Islet of Langerhans (tissue), 1 donor: Measurements from ENCODE around the gene LACTBL1.
"Not testable (repeated sequence)": the region's sequence is repeated elsewhere in the genome, so short reads cannot be mapped to it uniquely, and the experiment has no call there.

Experiments used
- FAIRE-seq: peaks from one replicate; lab custom pipeline; 2011; peaks lifted over from hg19 to GRCh38; lab: Jason Lieb, UNC

The LACTBL1 gene

DNA sequence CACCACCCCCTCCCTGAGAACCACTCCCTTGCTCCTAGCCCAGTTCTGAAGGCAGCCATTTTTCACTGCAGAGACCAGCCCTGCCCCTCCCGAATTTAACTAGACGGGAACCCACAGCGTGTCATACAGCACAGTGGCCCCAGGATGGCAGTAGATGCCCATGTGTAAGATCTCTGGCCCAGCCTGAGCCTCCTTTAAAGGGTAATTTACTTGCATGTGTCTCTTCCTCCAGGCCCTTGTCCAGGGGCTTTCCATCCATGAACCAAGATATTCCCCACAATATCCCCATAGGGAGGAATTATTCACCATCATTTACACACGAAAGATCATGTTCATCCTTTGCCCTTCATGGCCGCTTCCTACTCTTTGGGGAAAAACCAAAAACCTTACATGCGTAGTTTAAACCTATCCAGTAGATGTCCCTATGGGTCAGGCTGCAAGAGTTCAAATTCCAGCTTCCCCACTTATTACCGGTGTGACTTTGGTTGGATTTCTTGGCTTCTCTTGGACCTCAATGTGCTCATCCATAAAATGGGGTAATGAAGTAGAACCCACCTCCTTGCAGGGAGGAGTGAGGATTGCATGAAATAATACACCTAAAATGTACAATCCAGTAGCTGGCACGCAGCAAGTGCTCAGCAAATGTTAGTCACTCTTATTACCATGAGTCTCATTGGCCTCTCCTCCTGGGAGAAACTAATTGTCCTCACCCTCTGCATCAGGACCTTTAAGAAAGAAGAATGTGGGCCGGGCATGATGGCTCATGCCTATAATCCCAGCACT lies 4.0 kb upstream of the LACTBL1 start:
- FAIRE-seq: peak; percentile 21

DNA sequence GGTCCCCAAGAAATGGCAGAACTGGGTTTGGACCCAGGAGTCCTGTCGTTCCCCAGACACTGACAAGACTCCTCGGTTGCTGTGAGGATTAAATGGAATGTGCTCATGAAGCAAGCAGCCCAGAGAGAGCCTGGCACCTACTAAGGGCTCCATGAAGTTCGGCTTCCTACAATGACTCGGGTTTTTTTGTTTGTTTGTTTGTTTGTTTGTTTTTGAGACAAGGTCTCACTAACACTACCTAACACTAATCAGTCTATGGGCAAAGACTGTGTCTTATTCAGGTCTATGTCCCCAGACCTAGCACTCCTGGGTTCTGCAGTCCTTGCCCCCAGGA lies 3.4 kb upstream of the LACTBL1 start:
- no peak for FAIRE-seq

DNA sequence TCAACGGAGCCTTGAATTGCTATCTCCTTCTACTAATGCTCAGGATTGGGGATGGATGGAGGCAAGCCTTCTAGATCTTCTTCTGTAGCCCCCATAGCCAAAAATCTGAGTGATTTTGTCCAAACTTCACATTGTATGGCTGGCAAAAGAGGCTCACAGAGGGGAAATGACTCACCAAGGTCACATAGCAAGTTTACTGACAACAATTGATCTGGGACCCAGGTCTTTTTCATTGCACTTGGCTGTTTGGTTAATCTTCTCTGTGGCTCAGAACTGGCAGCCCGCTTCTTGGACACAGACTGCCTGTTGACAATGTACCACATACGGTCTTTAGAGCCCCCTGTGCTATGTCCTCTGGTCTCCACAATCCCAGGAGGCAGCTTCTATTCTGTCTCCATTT lies 3.0 kb upstream of the LACTBL1 start:
- no peak for FAIRE-seq

DNA sequence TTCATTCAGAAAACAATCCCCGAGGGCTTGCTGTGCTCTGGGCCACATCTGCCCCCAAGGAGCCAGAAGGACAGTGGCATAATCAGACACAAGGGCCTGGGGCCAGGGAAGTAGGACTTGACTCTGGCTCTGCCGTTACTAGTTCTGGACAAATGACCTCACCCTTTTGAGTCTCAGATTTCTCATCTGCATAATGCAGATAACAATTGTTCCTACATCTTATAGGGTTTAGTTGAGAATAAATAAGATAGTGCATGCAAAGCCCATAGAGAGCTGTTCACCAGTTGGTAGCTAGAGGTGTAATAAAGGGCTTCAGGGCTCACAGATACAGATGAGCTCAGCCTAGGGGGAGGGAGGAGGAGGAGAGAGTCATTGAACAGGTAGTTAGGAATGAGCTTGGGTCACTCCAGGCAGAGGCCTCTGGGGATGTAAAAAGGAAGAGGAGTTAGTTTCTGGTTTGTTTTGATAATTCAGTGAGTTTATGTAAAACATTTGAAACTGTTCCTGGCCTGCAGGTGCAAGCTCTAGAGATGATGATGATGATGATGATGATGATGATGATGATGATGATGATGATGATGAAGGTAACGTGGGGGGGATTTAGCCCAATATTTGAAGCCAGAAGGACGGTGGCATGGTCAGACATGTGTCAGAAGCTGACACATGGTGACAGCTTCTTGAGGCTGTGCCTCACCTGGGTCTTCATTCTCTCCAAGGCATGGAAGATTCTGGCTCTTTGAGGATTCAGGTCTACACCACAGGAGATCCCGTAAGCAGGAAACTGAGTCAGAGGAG lies 858 bp downstream of the LACTBL1 start:
- FAIRE-seq: no peak

DNA sequence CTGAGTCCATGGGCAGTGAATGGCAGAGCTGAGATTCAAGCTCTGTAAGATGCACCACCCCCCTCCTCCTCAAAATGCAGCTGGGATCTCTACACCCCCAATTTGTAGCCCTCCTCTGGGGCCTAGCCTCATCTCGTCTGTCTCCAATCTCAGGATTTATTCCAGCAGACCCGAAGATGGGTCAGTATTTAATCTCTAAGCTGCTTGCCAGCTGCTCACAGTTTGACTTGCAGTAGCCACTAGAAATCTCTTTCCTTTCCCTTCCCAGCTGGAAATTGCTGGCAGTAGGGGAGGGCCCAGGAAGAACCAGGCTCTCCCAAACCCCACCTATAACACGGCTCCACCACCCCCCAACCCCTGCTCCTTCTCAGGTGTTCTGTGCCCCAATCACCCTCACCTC lies 1.5 kb downstream of the LACTBL1 start:
- no peak for FAIRE-seq

DNA sequence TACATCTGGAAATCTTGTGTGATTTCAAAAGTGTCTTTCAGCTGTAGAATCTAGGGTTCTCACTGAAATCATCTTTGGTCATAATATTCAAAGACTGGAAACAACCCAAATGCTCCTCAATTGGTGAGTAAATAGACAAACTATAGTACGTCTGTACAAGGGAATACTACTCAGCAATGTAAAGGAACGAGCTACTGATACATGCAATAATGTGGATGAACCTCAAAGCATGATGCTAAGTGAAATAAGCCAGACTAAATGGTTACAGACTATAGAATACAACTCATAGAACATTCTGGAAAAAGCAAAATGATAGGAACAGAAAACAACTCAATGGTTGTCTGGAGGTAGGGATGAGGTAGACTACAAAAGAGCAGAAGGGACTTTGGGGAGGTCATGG lies 2.6 kb downstream of the LACTBL1 start:
- FAIRE-seq: no peak

DNA sequence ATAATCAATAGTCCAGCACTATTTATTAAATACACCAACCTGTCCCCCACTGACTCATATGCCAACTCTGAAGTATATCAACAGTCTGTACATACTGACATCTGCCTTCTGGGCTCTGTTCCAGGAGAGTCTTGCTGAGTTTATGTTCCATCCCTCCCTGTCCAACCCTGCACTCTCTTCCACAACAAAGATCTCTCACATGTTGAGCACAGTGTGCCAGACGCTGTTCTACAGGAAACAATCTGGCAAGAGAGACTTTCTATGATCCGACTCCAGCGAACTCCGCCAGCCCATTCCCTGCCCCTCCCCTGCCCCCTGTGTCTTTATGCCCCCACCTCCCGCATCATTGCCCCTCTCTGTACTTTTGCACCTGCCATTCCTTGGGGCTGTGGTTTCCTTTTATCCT lies 3.4 kb downstream of the LACTBL1 start:
- peak; percentile 21 for FAIRE-seq

DNA sequence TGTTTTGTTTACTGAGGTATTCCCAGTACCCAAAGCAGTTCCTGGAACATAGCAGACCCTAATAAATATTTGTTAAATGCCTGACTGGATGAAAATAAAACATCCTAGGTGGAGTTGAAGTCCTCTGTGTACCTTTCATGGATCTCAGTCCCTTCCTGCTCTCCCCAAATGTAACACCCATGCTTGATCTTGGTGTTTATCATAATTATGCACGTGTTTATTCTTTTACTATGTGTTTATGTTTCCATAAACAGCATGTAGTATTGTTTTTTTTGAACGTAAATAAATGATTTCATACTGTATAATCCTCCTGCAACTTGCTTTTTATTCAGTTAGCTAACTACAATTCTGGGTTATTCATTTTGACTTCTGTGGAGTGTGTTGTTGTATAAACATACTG lies 4.8 kb downstream of the LACTBL1 start:
- no peak for FAIRE-seq

DNA sequence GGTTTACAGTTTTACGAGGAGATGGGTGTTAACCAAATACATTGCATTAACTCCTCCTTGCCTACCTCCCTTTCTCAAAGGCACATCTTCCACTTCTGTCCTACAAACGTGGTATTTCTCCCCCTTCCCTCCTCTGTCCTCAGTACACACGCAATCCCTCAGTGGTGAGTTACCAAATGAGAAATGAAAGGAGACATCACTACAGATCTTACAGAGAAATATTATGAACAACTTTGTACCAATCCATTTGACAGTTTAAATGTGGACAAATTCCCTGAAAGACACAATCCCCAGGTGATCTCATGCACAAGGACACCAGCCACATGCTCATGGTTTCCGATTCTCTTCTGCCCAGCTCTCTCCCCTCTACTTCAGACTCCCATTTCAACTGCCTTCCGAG lies 6.4 kb downstream of the LACTBL1 start:
- FAIRE-seq: no peak

DNA sequence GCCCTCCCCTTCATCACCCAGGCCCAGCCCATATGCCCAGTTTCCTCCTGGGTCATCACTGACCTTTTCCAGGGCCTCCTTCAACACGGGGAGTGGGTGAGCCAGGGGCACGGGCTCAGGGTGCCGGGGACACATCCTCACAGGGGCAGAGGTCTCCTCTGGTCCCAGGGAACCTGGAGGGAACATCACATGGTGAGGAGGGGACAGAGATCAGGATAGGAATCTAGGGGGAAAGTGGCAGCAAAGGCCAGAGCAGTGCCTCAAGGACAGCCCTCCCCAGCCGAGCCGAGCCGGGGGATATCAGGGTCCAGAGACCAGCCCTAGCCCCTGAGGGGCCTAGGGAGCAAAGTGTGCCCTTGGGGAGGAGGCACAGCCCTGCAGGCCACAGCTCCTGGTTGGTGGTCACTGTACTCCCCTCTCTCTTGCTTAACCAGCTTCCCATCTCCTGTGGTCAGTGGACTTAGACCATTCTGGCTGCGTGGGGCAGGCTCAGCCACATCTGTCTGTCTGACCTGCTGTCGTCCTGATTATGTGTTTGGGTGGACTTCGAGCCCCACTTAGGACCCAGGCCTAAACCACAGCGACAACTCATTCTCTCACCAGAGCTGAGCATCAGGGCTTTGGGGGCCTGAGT lies 9.5 kb downstream of the LACTBL1 start:
- FAIRE-seq: no peak

DNA sequence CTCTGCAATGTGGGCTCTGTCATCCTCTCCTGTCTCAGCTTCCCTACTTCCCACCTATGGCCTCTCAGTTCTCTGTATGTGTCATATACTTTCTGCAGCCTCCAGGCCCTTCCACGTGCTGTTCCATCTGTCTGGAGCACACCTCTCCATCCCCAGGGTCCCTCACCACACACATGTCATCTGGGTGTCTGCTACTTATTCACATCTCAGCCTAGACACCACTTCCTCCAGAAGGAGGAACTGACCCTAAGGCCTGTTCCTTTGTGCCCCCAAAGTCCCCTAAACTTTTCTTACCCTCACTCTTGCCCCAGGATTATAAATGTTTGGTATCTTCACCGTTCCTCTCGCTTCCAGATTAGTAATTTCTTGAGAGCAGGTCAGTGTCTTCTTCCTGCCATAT lies 10.1 kb downstream of the LACTBL1 start:
- no peak for FAIRE-seq

DNA sequence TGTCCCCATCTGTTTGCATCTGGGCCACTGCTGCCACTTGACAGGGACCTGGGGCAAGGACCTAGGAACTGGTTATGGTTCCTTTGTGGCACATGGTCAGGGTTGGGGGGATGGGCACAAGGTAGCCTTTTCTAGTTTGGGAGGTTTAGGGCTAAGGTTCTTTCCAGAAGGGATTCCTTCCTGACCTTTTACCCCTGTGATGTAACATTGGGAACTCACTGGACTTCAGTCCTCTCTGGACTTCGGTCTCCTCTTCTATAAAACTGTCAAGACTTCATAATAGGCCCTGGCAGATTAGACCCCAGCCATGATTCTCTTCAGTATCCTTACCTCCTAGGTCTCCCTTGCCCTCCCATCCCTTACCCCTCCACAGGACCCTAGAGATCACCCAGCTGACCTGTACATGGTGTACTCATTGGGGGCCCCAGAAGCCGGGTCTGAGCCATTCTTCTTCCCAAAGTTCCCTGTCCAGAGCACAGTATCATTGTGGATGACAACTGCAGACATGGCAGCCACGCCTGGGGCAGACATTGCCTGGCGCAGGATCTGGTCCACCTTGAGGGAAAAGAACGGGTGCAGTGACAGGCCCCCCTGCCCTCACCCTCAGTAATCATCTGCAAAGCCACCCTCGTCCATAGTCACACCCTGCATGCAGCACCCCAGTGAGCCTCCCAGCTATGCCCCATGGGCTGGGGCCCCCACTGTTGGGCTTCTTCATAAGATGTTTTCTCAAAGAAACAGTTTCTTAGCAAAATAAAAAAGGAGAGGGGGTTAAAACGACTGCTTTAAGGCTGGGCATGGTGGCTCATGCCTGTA lies 12.9 kb downstream of the LACTBL1 start:
- FAIRE-seq: no peak

DNA sequence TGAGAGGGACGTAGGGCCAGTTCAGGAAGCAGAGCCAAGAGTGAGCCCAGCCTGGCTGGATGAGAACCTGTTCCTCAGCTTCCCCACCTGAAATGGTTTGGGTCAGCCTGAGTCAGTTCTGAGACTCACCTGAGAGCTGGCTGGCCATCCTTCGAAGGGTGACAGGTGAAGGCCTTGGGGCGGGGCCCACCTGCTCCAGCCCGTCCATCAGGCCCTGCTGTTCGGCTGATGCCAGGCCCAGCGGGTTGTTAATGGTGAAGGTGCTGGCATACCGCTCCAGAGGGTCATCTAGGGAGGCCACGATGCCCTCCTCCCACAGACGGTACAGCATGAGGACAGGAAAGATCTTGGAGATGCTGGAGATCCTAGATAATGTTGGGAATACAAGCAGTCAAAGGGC lies 14.1 kb downstream of the LACTBL1 start:
- FAIRE-seq: no peak

DNA sequence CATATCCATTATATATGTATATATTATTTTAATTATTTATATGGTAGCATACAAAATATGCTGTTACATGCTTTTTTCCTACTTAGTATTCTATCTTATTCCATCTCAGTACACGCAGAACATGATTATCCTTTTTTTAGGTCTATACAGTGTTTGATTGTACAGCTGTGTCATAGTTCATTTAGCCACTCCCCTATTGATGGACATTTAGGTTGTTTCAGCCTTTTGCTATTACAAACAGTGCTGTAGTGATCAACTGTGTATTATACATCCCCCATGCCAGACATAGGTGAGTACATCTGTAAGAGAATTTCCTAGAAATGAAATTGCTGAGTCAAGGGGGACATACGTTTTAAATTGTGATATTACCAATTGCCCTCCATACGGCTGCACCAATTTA lies 15.6 kb downstream of the LACTBL1 start:
- FAIRE-seq: no peak

DNA sequence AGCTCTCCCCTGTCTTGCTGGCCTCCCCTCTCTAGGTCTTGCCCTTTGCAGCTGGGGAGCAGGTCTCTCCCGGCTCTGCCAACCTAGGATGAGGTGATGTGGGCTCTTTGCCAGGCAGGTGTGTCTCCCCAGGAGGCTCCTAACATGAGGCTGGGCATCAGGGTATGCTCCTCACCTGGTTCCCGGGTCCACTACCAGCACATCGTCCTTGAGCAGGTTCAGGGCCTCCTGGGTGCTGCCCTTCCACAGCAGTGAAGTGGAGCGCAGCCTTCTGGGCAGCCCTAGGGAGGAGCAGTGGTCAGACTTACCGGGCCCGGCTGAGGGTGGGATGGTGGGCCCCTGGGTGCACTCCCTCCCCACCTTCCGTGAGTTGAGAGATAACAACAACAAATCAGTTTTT lies 17.5 kb downstream of the LACTBL1 start:
- FAIRE-seq: no peak

DNA sequence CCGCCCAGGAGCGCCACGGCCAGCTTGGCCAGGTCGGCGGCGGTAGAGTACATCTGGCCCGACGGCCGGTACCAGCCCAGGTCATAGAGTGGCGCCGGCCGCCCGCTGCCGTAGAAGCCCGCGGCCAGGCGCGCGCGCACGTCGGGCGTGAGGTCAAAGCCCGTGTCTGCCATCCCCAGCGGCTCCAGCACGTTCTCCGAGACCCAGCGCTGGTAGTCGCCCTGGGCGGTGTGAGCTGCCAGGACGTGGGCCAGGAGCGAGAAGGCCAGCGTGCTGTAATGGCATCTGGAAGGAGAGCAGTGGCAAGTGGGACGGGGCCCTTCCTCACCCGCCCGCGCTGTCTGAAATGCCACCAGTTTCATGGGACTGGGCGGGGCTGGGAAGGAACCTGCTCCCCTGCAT lies 18.9 kb downstream of the LACTBL1 start:
- no peak for FAIRE-seq

DNA sequence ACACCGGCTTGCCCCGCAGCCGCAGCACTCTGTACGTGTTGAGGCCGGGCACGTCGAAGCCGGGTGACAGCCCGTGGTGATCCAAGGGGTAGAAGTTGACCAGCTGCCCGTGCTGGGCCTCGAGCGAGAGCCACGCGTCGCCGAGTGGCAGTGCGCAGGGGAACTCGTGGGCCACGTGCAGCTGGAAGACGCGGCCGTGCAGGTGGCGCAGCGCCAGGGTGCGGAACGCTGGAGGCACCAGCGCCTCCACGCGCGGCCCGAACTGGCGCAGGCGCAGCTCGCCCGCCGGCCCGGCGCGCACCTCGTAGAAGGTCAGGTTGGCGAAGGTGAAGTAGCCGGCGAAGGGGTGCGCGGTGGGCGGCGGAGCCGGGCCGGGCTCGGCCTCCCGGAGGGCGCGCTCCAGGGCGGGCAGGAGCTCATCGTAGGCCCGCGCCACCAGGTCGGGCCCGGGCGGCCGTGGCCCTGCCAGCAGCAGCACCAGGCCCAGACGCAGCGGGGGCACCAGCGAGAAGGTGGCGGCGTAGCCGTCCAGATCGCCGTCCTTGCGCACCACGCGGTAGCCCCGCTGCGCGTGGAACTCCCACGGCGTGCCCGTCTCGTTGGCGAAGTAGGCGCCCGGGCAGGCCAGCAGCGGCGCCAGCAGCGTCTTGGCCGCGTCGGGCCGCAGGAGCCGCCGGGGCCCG lies 19.5 kb downstream of the LACTBL1 start:
- no peak for FAIRE-seq

DNA sequence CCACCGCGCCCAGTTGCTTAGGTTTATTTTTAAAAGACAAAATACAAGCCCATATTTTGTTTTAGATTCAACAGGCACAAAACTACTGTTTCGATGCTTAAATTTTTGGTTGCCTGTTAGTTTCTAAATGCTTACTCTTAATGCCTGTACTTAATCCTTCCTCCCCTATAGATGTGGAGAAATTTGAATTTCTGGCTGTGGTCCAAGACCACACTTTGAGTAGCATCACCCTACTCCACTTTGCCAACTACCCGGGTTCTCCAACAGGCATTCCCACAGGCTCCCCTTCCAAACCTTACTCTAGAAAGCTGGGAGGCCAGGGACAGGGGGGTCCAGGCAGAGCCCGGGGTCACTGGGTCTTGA lies 20.0 kb downstream of the LACTBL1 start:
- FAIRE-seq: no peak

DNA sequence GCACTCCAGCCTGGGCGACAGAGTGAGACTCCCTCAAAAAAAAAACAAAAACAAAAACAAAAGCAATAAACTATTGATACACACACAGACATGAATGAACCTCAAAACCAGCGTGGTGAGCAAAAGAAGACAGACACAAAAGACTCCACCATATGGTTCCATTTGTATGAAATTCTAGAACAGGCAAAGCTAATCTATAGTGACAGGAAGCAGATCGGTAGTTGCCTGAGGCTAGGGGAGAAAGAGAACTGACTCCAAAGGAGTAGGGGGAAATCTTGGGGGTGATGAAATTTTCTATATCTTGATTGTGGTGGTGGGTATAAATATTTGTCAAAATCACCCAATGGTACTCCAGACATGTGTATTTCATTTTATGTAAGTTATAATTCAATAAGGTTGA lies 20.9 kb downstream of the LACTBL1 start:
- FAIRE-seq: no peak

DNA sequence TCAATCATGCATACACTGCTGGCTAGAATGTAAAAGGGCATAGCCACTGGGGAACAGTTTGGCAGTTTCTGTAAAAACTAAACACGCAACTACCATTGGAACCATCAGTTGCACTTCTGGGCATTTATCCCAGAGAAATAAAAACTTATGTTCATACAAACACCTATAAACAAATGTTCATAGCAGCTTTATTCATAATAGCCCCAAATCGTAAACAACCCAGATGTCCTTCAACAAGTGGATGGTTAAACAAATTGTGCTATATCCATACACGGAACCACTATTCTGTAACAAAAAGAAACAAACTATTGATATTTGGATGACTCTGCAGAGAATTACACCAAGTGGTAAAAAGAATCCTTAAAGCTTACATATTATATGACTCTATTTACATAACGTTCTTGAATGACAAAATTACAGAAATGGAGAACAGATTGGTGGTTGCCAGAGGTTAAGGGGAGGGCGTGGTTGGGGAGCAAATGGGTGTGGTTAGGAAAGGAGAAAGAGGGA lies 22.8 kb downstream of the LACTBL1 start:
- no peak for FAIRE-seq

DNA sequence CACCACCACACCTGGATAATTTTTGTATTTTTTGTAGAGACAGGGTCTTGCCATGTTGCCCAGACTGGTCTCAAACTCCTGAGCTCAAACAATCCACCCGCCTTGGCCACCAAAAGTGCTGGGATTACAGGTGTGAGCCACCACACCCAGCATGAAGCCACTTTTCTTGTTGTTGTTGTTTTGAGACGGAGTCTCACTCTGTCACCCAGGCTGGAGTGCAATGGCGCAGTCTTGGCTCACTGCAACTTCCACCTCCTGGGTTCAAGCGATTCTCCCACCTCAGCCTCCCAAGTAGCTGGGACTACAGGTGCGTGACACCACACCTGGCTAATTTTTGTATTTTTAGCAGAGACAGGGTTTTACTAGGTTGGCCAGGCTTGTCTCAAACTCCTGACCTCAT lies 27.5 kb downstream of the LACTBL1 start:
- FAIRE-seq: not testable (repeated sequence)
